Mesenchymal stem cell (in vitro differentiated cells and primary cell): ENCODE data around the gene ABHD17C.

Source experiments
- DNase-seq: peaks from one replicate; pipeline ENCODE4 v3.0.0-alpha.2; 2013
- H2AFZ ChIP-seq: one replicate; pipeline ENCODE4 v1.6.1; 2013; ENCODE audit warnings: low read depth, mild to moderate bottlenecking, control low read depth, inconsistent platforms, low read length, moderate library complexity
- H2AK5ac ChIP-seq: 2 replicates; pipeline ENCODE4 v1.6.1; 2013; ENCODE audit warnings: low read length, moderate library complexity, mild to moderate bottlenecking, inconsistent platforms; ENCODE audit not compliant: severe bottlenecking
- H2BK120ac ChIP-seq: one replicate; pipeline ENCODE4 v1.6.1; 2013; ENCODE audit warnings: low read depth, mild to moderate bottlenecking, inconsistent platforms, low read length, moderate library complexity
- H2BK12ac ChIP-seq, 2 experiments: one replicate each; pipeline ENCODE4 v1.6.1; 2013; ENCODE audit warnings: inconsistent platforms in 2 of 2, low read length in 2 of 2, mild to moderate bottlenecking in 2 of 2, moderate library complexity in 2 of 2, control low read depth in 1 of 2
- H2BK15ac ChIP-seq: one replicate; pipeline ENCODE4 v1.6.1; 2013; ENCODE audit warnings: mild to moderate bottlenecking, low read depth, inconsistent platforms; ENCODE audit not compliant: poor library complexity, severe bottlenecking
- H2BK5ac ChIP-seq: 2 replicates; pipeline ENCODE4 v1.6.1; 2013; ENCODE audit warnings: low read depth, mild to moderate bottlenecking, low read length, control low read depth, inconsistent platforms; ENCODE audit not compliant: poor library complexity, severe bottlenecking
- H3K14ac ChIP-seq, 2 experiments: one replicate each; pipeline ENCODE4 v1.6.1; 2013; ENCODE audit warnings: inconsistent platforms in 2 of 2, low read length in 2 of 2, control low read depth in 1 of 2, mild to moderate bottlenecking in 1 of 2, moderate library complexity in 1 of 2
- H3K18ac ChIP-seq, 2 experiments: one replicate each; pipeline ENCODE4 v1.6.1; 2013; ENCODE audit warnings: inconsistent platforms in 2 of 2, low read length in 2 of 2, control low read depth in 1 of 2, low read depth in 1 of 2, mild to moderate bottlenecking in 1 of 2
- H3K23ac ChIP-seq, 2 experiments: one replicate each; pipeline ENCODE4 v1.6.1; 2013; ENCODE audit warnings: inconsistent platforms in 2 of 2, low read length in 2 of 2, mild to moderate bottlenecking in 2 of 2, moderate library complexity in 2 of 2, control low read depth in 1 of 2
- H3K27ac ChIP-seq: 2 replicates; pipeline ENCODE4 v1.5.1; 2013; ENCODE audit warnings: mild to moderate bottlenecking, moderate library complexity, low read length, control low read depth, inconsistent platforms; ENCODE audit not compliant: poor library complexity, severe bottlenecking
- H3K27me3 ChIP-seq, 2 experiments: 2 replicates each; pipeline versions ENCODE4 v1.6.1 to v1.7.0; 2013; ENCODE audit warnings: low read length in 2 of 2, mild to moderate bottlenecking in 2 of 2, moderate library complexity in 2 of 2, control low read depth in 1 of 2, inconsistent platforms in 1 of 2; ENCODE audit not compliant: control insufficient read depth in 1 of 2, insufficient read depth in 1 of 2
- H3K36me3 ChIP-seq, 2 experiments: 2 replicates each; pipeline versions ENCODE4 v1.6.1 to v1.7.0; 2013; ENCODE audit warnings: low read length in 2 of 2, control low read depth in 1 of 2, inconsistent platforms in 1 of 2, low read depth in 1 of 2, mild to moderate bottlenecking in 1 of 2; ENCODE audit not compliant: insufficient read depth in 2 of 2, control insufficient read depth in 1 of 2
- H3K4ac ChIP-seq, 2 experiments: one replicate each; pipeline ENCODE4 v1.6.1; 2013; ENCODE audit warnings: inconsistent platforms in 2 of 2, low read length in 2 of 2, mild to moderate bottlenecking in 2 of 2, moderate library complexity in 2 of 2, control low read depth in 1 of 2, low read depth in 1 of 2
- H3K4me1 ChIP-seq: 2 replicates; pipeline ENCODE4 v1.6.1; 2013; ENCODE audit warnings: low read depth, low read length, control low read depth; ENCODE audit not compliant: control insufficient read depth, insufficient read depth
- H3K4me2 ChIP-seq: 2 replicates; pipeline ENCODE4 v1.6.1; 2013; ENCODE audit warnings: low read length, mild to moderate bottlenecking, inconsistent platforms; ENCODE audit not compliant: poor library complexity, severe bottlenecking
- H3K4me3 ChIP-seq, 2 experiments: 2 replicates each; pipeline versions ENCODE4 v1.5.1 to v1.7.0; 2013; ENCODE audit warnings: low read length in 2 of 2, mild to moderate bottlenecking in 2 of 2, control low read depth in 1 of 2, low read depth in 1 of 2; ENCODE audit not compliant: insufficient read depth in 1 of 2
- H3K79me1 ChIP-seq: replicated peaks from 2 replicates; pipeline ENCODE4 v1.6.1; 2013; ENCODE audit warnings: mild to moderate bottlenecking, control low read depth, low read length, inconsistent platforms; ENCODE audit not compliant: poor library complexity, severe bottlenecking
- H3K9ac ChIP-seq: 2 replicates; pipeline ENCODE4 v1.7.0; 2013; ENCODE audit warnings: mild to moderate bottlenecking, low read length, moderate library complexity
- H3K9me3 ChIP-seq: 2 replicates; pipeline ENCODE4 v1.7.0; 2013; ENCODE audit warnings: mild to moderate bottlenecking, low read length; ENCODE audit not compliant: control insufficient read depth
- H4K8ac ChIP-seq: one replicate; pipeline ENCODE4 v1.6.1; 2013; ENCODE audit warnings: inconsistent platforms, mild to moderate bottlenecking, low read length, moderate library complexity
- H4K91ac ChIP-seq: one replicate; pipeline ENCODE4 v1.6.1; 2013; ENCODE audit warnings: mild to moderate bottlenecking, low read length, inconsistent platforms
- WGBS: methylation state at CpG from one replicate; pipeline ENCODE4 v1.1.7; 2013; ENCODE audit warnings: mixed read lengths; 5-methylcytosine and 5-hydroxymethylcytosine counted together

Gene ABHD17C

GRCh38 chr15:80706161-80706560 lies 11.1 kb downstream of the ABHD17C start:
- Histone ChIP-seq H3K9me3 (no peaks in the 10 kb centered on the region), H2AK5ac (no peak overlapping the region), H3K4me3 (no peak overlapping the region), H3K27ac (peak overlapping the region; percentile 24), H4K91ac (no peak overlapping the region), H3K4ac (no peak overlapping the region), H3K18ac (no peak overlapping the region), H2BK120ac (no peak overlapping the region), H2BK15ac (no peak overlapping the region), H2AFZ (no peak overlapping the region), H2BK5ac (no peak overlapping the region), H3K23ac (no peak overlapping the region), H2BK12ac (no peak overlapping the region), H3K9ac (no peak overlapping the region), H4K8ac (no peak overlapping the region), H3K36me3 (peaks cover 3 to 13% of the 10 kb centered on the region in 2 experiments), H3K4me2 (peak overlapping the region; percentile 5), H3K27me3 (no peaks in the 10 kb centered on the region), H3K4me1 (peaks cover 8% of the 10 kb centered on the region), H3K79me1 (peaks cover 46% of the 10 kb centered on the region), H3K14ac (no peak overlapping the region)
- 64% methylated on average over 8 of the region's 8 CpGs for WGBS
- DNase-seq, result no peak

GRCh38 chr15:80709542-80709941 lies 14.4 kb downstream of the ABHD17C start:
- no peak overlapping the region for H2BK15ac ChIP-seq
- H3K14ac ChIP-seq, result no peak overlapping the region
- H3K4me1 ChIP-seq, result peaks cover 6% of the 10 kb centered on the region
- H3K27me3 ChIP-seq, result no peaks in the 10 kb centered on the region
- H3K36me3 ChIP-seq, result peaks cover 0 to 12% of the 10 kb centered on the region in 2 experiments
- H3K27ac ChIP-seq, result no peak overlapping the region
- H3K4me2 ChIP-seq, result no peak overlapping the region
- no peak overlapping the region for H2AFZ ChIP-seq
- no peak overlapping the region for H3K9ac ChIP-seq
- 96% methylated on average over 6 of the region's 6 CpGs for WGBS
- no peak overlapping the region for H3K4me3 ChIP-seq
- H3K4ac ChIP-seq, result no peak overlapping the region
- no peak overlapping the region for H3K23ac ChIP-seq
- H4K8ac ChIP-seq, result no peak overlapping the region
- H3K18ac ChIP-seq, result no peak overlapping the region
- H2AK5ac ChIP-seq, result no peak overlapping the region
- H2BK120ac ChIP-seq, result no peak overlapping the region
- no peak overlapping the region for H4K91ac ChIP-seq
- DNase-seq, result no peak
- H3K79me1 ChIP-seq, result peaks cover 44% of the 10 kb centered on the region
- H3K9me3 ChIP-seq, result no peaks in the 10 kb centered on the region
- no peak overlapping the region for H2BK5ac ChIP-seq
- no peak overlapping the region for H2BK12ac ChIP-seq

GRCh38 chr15:80710635-80711554 lies 15.8 kb downstream of the ABHD17C start:
- 87% methylated on average over 8 of the region's 9 CpGs for WGBS
- Histone ChIP-seq H2AK5ac (no peak overlapping the region), H2BK12ac (no peak overlapping the region), H3K4me1 (peaks cover 2% of the 10 kb centered on the region), H3K4ac (no peak overlapping the region), H3K9ac (no peak overlapping the region), H3K14ac (no peak overlapping the region), H3K79me1 (peaks cover 41% of the 10 kb centered on the region), H2BK120ac (no peak overlapping the region), H2AFZ (no peak overlapping the region), H2BK5ac (no peak overlapping the region), H3K4me3 (no peak overlapping the region), H3K27ac (no peak overlapping the region), H3K23ac (no peak overlapping the region), H3K9me3 (no peaks in the 10 kb centered on the region), H3K36me3 (peaks cover 0 to 2% of the 10 kb centered on the region in 2 experiments), H3K27me3 (no peaks in the 10 kb centered on the region), H2BK15ac (no peak overlapping the region), H3K18ac (no peak overlapping the region), H4K8ac (peak overlapping the region; percentile 19), H3K4me2 (no peak overlapping the region), H4K91ac (no peak overlapping the region)
- DNase-seq, result peak; percentile 42

GRCh38 chr15:80711886-80712285 lies 16.8 kb downstream of the ABHD17C start:
- Histone ChIP-seq H2AK5ac (no peak overlapping the region), H2BK120ac (no peak overlapping the region), H2BK12ac (no peak overlapping the region), H3K27me3 (no peaks in the 10 kb centered on the region), H3K79me1 (peaks cover 48% of the 10 kb centered on the region), H3K4me3 (no peak overlapping the region), H3K14ac (no peak overlapping the region), H2BK15ac (no peak overlapping the region), H2BK5ac (no peak overlapping the region), H4K8ac (no peak overlapping the region), H3K4me2 (no peak overlapping the region), H3K4me1 (peaks cover 2% of the 10 kb centered on the region), H3K36me3 (peaks cover 0 to 2% of the 10 kb centered on the region in 2 experiments), H3K27ac (no peak overlapping the region), H3K23ac (no peak overlapping the region), H2AFZ (no peak overlapping the region), H4K91ac (no peak overlapping the region), H3K18ac (no peak overlapping the region), H3K4ac (no peak overlapping the region), H3K9me3 (no peaks in the 10 kb centered on the region), H3K9ac (no peak overlapping the region)
- WGBS, result 98% methylated on average over 6 of the region's 6 CpGs
- DNase-seq, result no peak
